Upper lobe of left lung (tissue), 6 donors: Measurements from ENCODE around the gene SULT2B1. TPM values are rescaled to one million over a fixed set of nuclear protein-coding genes. Genes with fewer than 3 reads are reported as not detected.

Experiments
- ATAC-seq, 2 donors: fragments of 200-7000 bp; cut with Tn5 transposase; one replicate each; pipeline ENCODE4 v1.9.1; 2022; ENCODE audit warnings: mild to moderate bottlenecking in 2 of 2, moderate library complexity in 2 of 2; ENCODE audit not compliant: low FRiP score in 2 of 2
- DNase-seq, 2 donors: peaks; one replicate each; pipeline ENCODE4 v3.0.0-alpha.2; 2019 to 2020
- H3K27ac ChIP-seq, 4 donors: fragments of 200-600 bp; sonication (generic); one replicate each; pipeline ENCODE4 v1.5.1; 2016 to 2019
- H3K27me3 ChIP-seq, 4 donors: fragments of 200-600 bp; sonication (generic); one replicate each; pipeline ENCODE4 v1.5.1; 2017 to 2019
- H3K36me3 ChIP-seq, 4 donors: fragments of 200-600 bp; sonication (generic); one replicate each; pipeline ENCODE4 v1.5.1; 2016 to 2019
- H3K4me1 ChIP-seq, 4 donors: fragments of 200-600 bp; sonication (generic); one replicate each; pipeline ENCODE4 v1.5.1; 2018 to 2019
- H3K4me3 ChIP-seq, 4 donors: fragments of 200-600 bp; sonication (generic); one replicate each; pipeline ENCODE4 v1.5.1; 2017 to 2019; ENCODE audit warnings: mild to moderate bottlenecking in 2 of 4, moderate library complexity in 1 of 4
- H3K9me3 ChIP-seq, 4 donors: fragments of 200-600 bp; sonication (generic); one replicate each; pipeline ENCODE4 v1.5.1; 2018 to 2019
- EP300 ChIP-seq, 4 donors: sonication (generic); formaldehyde crosslinking; IDR thresholded peaks; one replicate each; pipeline ENCODE4 v1.5.1; 2017; ENCODE audit warnings: antibody characterized with exemption in 4 of 4, control low read depth in 2 of 4
- POLR2A ChIP-seq, 4 donors: fragments of 450-650 bp; IDR thresholded peaks; one replicate each; pipeline ENCODE4 v1.5.1; 2016 to 2017; ENCODE audit warnings: antibody characterized with exemption in 4 of 4, mild to moderate bottlenecking in 2 of 4
- POLR2AphosphoS5 ChIP-seq, 2 donors: sonication (generic); formaldehyde crosslinking; IDR thresholded peaks; one replicate each; pipeline ENCODE4 v1.5.1; 2017; ENCODE audit warnings: antibody characterized with exemption in 2 of 2
- WGBS, 2 donors: methylation state at CpG; one replicate each; pipeline ENCODE4 v1.1.5; 2017 to 2018; 5-methylcytosine and 5-hydroxymethylcytosine counted together
- total RNA-seq, 6 donors: library from RNA; depleted of rRNA in 4 of 6; stranded (reverse); fragments of >200 nt in 4 of 6; gene quantifications; one replicate each; pipeline versions ENCODE4 v1.1.0 to v1.2.1, GENCODE V29; 2016 to 2021
- TF ChIP-seq, protein P1 (sequence below), 6 experiments: fragments of 450-650 bp in 4 of 6; fragments of 200-600 bp in 2 of 6; sonication (generic) in 2 of 6; IDR thresholded peaks; one replicate each; pipeline ENCODE4 v1.5.1; 2016 to 2019; ENCODE audit warnings: antibody characterized with exemption in 6 of 6
- donor health status: DM: no; HTN: no; CAD: no; lungs with moderate emphysema.
- donor health status: DM: no; HTN: yes; CAD: no; lungs with severe emphysema.

SULT2B1 gene
- total RNA-seq, 6 donors from 2014 or later = 10.5 to 19.6 (median 15.2) TPM

DNA sequence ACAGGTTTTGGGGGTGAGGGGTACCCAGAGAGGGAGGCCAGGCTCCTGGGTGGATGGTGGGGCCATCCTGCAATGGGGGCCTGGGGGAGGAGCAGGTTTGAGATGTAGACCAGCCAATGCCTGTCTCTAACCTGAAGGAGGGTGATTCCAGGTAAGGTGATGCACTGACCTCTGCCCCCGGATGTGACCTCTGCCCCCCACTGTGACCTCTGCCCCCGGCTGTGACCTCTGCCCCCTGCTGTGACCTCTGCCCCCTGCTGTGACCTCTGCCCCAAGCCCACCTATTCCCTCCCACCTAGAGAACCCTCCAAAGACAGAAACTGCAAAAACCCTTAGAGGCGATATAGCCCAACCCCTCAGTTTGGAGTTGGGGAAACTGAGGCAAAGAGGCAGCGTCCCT, 44.3 kb downstream of the SULT2B1 start:
- ATAC-seq (no peak), DNase-seq (no peak)
- Histone ChIP-seq H3K27ac (no peak overlapping the region), H3K27me3 (no peaks in the 10 kb centered on the region), H3K4me1 (no peaks in the 10 kb centered on the region), H3K9me3 (no peaks in the 10 kb centered on the region), H3K36me3 (no peaks in the 10 kb centered on the region), H3K4me3 (no peak overlapping the region)
- WGBS, 2 donors = 77 to 93% methylated on average over 3 to 4 of the region's 4 CpGs
- TF ChIP-seq, protein P1, sequence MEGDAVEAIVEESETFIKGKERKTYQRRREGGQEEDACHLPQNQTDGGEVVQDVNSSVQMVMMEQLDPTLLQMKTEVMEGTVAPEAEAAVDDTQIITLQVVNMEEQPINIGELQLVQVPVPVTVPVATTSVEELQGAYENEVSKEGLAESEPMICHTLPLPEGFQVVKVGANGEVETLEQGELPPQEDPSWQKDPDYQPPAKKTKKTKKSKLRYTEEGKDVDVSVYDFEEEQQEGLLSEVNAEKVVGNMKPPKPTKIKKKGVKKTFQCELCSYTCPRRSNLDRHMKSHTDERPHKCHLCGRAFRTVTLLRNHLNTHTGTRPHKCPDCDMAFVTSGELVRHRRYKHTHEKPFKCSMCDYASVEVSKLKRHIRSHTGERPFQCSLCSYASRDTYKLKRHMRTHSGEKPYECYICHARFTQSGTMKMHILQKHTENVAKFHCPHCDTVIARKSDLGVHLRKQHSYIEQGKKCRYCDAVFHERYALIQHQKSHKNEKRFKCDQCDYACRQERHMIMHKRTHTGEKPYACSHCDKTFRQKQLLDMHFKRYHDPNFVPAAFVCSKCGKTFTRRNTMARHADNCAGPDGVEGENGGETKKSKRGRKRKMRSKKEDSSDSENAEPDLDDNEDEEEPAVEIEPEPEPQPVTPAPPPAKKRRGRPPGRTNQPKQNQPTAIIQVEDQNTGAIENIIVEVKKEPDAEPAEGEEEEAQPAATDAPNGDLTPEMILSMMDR (IDR thresholded peaks at IDR 0.05) = no peak
- TF ChIP-seq POLR2A (IDR thresholded peaks at IDR 0.05) (no peak), POLR2AphosphoS5 (IDR thresholded peaks at IDR 0.05) (no peak), EP300 (IDR thresholded peaks at IDR 0.05) (no peak)

GRCh38 chr19:48596679-48597465, 44.9 kb downstream of the SULT2B1 start:
- no peak for ATAC-seq
- DNase-seq = peak in 1 of 2 donors; percentile 64
- no peaks in the 10 kb centered on the region for H3K27me3 ChIP-seq
- WGBS, 2 donors = 73% methylated on average over 30 to 34 of the region's 39 CpGs
- H3K36me3 ChIP-seq = no peaks in the 10 kb centered on the region
- H3K4me1 ChIP-seq = no peaks in the 10 kb centered on the region
- no peak overlapping the region for H3K4me3 ChIP-seq
- TF ChIP-seq POLR2AphosphoS5 (IDR thresholded peaks at IDR 0.05) = no peak
- TF ChIP-seq, protein P1 (IDR thresholded peaks at IDR 0.05) = no peak
- TF ChIP-seq POLR2A (IDR thresholded peaks at IDR 0.05) = no peak
- TF ChIP-seq EP300 (IDR thresholded peaks at IDR 0.05) = no peak
- H3K27ac ChIP-seq = no peak overlapping the region
- no peaks in the 10 kb centered on the region for H3K9me3 ChIP-seq

- no peaks in the 10 kb centered on the region for H3K9me3 ChIP-seq
- H3K27ac ChIP-seq = no peak overlapping the region
- H3K4me1 ChIP-seq = no peaks in the 10 kb centered on the region
- no peak overlapping the region for H3K4me3 ChIP-seq
- no peaks in the 10 kb centered on the region for H3K27me3 ChIP-seq
- 68 to 74% methylated on average over 15 to 21 of the region's 30 CpGs for WGBS, 2 donors
- H3K36me3 ChIP-seq = no peaks in the 10 kb centered on the region
- ATAC-seq (no peak), DNase-seq (peak in 1 of 2 donors; percentile 73)
- TF ChIP-seq POLR2A (IDR thresholded peaks at IDR 0.05) (no peak), POLR2AphosphoS5 (IDR thresholded peaks at IDR 0.05) (no peak), EP300 (IDR thresholded peaks at IDR 0.05) (no peak)
- TF ChIP-seq, protein P1 (IDR thresholded peaks at IDR 0.05) = no peak
Observed at GRCh38 chr19:48598996-48599700, 47.2 kb downstream of the SULT2B1 start.

GRCh38 chr19:48600679-48601417, 48.9 kb downstream of the SULT2B1 start:
- TF ChIP-seq, protein P1 (IDR thresholded peaks at IDR 0.05) = no peak
- TF ChIP-seq POLR2AphosphoS5 (IDR thresholded peaks at IDR 0.05) = no peak
- no peak for TF ChIP-seq EP300 (IDR thresholded peaks at IDR 0.05)
- TF ChIP-seq POLR2A (IDR thresholded peaks at IDR 0.05) = no peak
- no peaks in the 10 kb centered on the region for H3K27me3 ChIP-seq
- ATAC-seq (no peak), DNase-seq (peak in 1 of 2 donors; percentile 64)
- no peak overlapping the region for H3K27ac ChIP-seq
- WGBS, 2 donors = 89 to 92% methylated on average over 8 to 20 of the region's 21 CpGs
- H3K4me3 ChIP-seq = no peak overlapping the region
- no peaks in the 10 kb centered on the region for H3K36me3 ChIP-seq
- no peaks in the 10 kb centered on the region for H3K4me1 ChIP-seq
- no peaks in the 10 kb centered on the region for H3K9me3 ChIP-seq
